Stimulated activated CD8-positive, alpha-beta memory T cell treated with anti-CD3 and anti-CD28 coated beads, Interleukin-4, amount 100 ng/mL, for 1 hour (primary cell): Measurements from ENCODE around the gene TIMM17A.
"Not testable (repeated sequence)": the region's sequence is repeated elsewhere in the genome, so short reads cannot be mapped to it uniquely, and the experiment has no call there.

Experiments used
- DNase-seq, 2 donors: peaks; one replicate each; pipeline ENCODE4 v3.0.0-alpha.2; 2020; ENCODE audit warnings: low read depth in 2 of 2, low spot score in 1 of 2

Gene TIMM17A

GRCh38 chr1:201939574-201939973 is 15.7 kb upstream of the TIMM17A start:
- DNase-seq, result no peak

GRCh38 chr1:201940316-201940715 is 15.0 kb upstream of the TIMM17A start:
- not testable (repeated sequence) for DNase-seq

GRCh38 chr1:201941420-201942128 is 13.7 kb upstream of the TIMM17A start:
- DNase-seq, result no peak

- DNase-seq, result no peak
Observed at GRCh38 chr1:201942129-201942495, 13.2 kb upstream of the TIMM17A start.

- DNase-seq, result no peak
Observed at GRCh38 chr1:201944002-201944401, 11.3 kb upstream of the TIMM17A start.

- DNase-seq, result no peak
Observed at GRCh38 chr1:201944639-201945038, 10.7 kb upstream of the TIMM17A start.

- no peak for DNase-seq
Observed at GRCh38 chr1:201945157-201945556, 10.1 kb upstream of the TIMM17A start.

GRCh38 chr1:201945863-201946223 is 9.5 kb upstream of the TIMM17A start:
- DNase-seq, result no peak

GRCh38 chr1:201946224-201946908 is 8.9 kb upstream of the TIMM17A start, which contains the start of gene LMOD1:
TSS of gene LMOD1 (minus strand) at chr1:201946548. CDS start at chr1:201946340, 208 bp downstream.
- DNase-seq, result no peak

GRCh38 chr1:201947697-201948008 is 7.7 kb upstream of the TIMM17A start:
- DNase-seq, result no peak

GRCh38 chr1:201949491-201949890 is 5.8 kb upstream of the TIMM17A start:
- no peak for DNase-seq

- no peak for DNase-seq
Observed at GRCh38 chr1:201954263-201955008, 867 bp upstream of the TIMM17A start.

GRCh38 chr1:201955729-201956143 is 433 bp downstream of the TIMM17A start:
- DNase-seq, result peak in 1 of 2 donors; percentile 10

- no peak for DNase-seq
Observed at GRCh38 chr1:201958348-201958747, 3.0 kb downstream of the TIMM17A start.

- DNase-seq, result not testable (repeated sequence)
Observed at GRCh38 chr1:201962382-201962781, 7.1 kb downstream of the TIMM17A start.

- no peak for DNase-seq
Observed at GRCh38 chr1:201964261-201964660, 9.0 kb downstream of the TIMM17A start.

GRCh38 chr1:201966171-201966570 is 10.9 kb downstream of the TIMM17A start:
- no peak for DNase-seq

- no peak for DNase-seq
Observed at GRCh38 chr1:201968202-201968925, 13.1 kb downstream of the TIMM17A start.

GRCh38 chr1:201970334-201971159 is 15.2 kb downstream of the TIMM17A start:
- DNase-seq, result no peak

- DNase-seq, result peak; percentile 16 to 46
Observed at GRCh38 chr1:201982082-201982622, 26.8 kb downstream of the TIMM17A start.
